HG03175 (cell line): Measurements from ENCODE around the gene ARHGEF17.
"Not testable (repeated sequence)": the region's sequence is repeated elsewhere in the genome, so short reads cannot be mapped to it uniquely, and the experiment has no call there.

ENCODE experiments used
- ATAC-seq: cut with Tn5 transposase; IDR thresholded peaks from one replicate; pipeline ENCODE4 v1.9.1; 2021; ENCODE audit warnings: mild to moderate bottlenecking, moderate library complexity; ENCODE audit not compliant: unreplicated experiment

Gene ARHGEF17

DNA sequence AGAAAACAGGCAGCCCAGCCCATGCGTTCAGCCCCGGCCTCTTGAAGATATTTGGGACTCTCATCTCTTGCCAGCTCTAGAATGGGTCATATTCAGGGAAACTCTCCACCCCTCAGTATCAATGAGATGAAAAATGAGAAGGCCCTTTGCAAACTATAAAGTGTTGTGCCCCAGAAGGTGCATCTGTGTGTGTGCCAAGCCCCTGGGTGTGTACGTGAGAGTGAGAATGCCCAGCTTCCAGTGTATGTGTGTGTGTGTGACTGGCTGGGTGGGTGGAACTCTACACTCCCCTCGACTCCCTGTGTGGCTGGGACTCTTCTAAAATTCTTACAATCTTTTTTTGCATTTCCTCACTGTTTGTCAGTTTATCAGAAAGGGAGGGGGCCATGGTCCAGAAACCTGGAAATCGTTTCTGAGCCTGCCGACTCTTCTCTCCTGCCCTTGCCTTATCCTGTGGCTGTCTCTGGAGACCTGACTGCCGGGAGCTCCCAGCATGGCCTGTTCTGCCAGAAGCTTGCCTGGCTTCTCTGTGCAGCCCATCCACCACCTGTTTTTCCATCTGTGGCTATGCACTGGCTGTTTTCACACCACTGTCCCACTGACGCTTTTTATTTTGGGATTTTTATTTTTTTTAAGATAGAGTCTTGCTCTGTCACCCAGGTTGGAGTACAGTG, 34.7 kb upstream of the ARHGEF17 start:
- ATAC-seq: no peak

DNA sequence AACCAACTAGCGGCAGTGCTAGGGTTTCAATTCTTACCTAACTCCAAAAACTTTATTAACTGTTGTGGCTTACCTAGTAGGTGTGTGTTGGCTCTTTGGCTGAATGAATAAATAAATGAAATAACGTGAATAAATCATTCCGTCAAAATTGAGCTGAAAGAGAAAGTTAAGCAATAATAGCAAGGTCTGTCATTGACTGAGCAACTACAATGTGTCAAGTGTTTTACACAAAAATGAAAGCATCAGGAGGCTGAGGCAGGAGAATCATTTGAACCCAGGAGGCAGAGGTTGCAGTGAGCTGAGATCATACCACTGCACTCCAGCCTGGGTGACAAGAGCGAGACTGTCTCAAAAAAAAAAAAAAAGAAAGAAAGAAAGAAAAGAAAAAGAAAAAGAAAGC, 33.9 kb upstream of the ARHGEF17 start:
- ATAC-seq: not testable (repeated sequence)

DNA sequence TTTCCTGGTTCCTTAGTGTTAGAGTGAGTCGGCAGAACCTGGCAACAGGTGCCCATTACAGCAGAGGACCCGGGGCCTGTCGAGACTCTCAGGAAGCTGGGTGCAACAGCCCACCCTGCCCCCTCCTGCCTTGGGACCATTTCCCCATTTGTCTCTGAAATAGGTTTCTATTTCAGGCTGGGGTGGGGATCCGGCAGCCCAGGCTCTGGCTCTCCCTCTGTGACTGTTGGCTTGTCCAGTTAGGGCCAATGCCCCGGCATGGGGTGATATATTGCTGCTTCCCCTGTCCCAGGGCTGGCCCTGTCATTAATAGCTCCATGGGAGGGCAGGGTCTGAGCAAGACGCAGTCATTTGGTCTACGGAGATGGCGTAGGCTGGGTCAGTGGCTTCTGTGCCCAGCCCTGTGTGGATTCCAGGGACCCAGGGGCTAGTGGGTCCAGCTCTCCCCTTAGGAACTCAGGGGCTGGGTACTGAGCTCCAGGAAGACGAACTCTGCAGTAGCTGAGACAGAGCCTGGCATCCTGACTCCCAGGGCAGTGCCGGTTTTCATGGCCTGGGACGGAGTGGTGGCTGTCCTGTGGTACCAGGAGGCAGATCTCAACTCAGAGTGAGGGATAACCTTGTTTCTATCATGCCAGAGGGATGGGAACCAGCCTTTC, 33.2 kb upstream of the ARHGEF17 start:
- ATAC-seq: no peak

DNA sequence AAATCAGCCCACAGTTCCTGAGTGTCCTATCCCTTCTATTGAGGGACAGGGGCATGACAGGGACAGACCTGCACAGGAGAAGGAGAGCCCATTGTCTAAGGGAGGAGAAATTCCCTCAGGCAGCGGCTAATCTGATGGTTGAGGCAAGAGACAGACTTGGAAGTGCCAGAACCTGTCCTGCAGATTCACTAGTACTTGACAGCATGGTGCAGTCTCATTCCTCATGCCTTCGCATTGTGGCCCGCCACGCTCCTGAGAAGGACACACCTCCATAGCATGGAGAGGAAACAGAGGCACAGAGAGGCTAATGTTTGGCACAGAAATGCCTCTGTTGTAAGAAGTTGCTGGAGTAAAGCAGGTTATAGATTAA, 32.7 kb upstream of the ARHGEF17 start:
- ATAC-seq: no peak

DNA sequence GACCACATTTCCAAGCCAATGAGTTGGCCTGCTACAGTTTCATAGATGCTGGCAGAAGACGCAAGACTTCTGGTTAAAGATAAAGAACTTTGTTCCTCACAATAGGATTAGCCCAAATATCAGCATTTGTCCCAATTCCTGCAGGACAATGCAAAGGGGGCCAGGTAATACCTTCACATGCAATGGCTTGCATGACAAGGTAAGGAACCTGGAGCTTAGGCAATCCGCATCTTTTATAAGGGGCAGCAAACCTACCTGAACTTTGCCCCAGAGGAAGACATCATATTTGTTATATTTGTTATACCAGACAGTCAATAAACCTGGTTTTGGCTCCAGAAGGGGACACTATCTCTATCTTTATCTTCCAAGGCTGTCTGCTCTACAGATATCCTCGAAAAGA, 30.6 kb upstream of the ARHGEF17 start:
- ATAC-seq: no peak

DNA sequence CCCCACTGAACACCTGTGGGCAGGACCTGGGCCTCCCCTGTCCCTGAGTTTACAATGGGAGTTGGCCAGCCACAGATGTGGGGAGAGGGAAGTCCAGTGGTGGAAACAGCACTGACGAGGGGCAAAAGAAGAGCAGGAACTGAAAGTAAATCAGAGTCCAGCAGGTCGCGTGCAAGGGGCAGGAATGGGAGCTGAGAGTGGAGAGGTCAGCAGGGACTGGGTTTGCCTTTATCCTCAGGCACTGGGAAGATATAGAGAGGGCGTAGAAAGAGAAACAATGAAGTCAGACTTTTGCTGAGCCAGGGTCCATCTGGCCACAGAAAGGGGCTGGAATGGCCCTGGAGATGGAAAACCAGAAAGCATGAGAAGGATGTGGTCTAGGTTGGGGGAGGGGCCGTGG, 27.4 kb upstream of the ARHGEF17 start:
- no peak for ATAC-seq

DNA sequence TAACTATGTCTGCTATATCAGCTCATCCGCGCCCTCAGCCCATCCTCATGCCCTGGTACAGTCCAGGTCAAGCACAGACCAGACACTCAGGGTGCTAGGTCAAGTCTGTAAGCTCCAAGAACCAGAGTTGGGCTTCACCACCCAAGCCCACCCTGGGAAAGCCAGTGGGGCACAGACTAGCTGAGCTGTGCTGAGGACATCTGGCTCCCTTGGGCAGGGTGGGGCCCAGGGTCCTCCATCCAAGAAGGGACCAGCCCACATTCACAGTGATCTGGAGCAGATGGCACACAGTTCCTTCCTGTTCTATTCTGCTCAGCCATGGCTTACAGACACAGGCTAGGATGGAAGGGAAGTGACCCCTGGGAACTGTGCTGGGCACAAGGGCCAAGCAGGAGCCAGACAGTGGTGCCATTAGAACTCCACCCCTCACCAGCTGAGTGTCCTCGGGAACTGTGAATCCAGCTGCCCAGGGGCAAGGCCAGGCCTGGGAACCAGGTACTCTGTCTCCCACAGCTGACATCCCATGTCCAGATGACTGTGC, 26.8 kb upstream of the ARHGEF17 start:
- ATAC-seq: no peak

DNA sequence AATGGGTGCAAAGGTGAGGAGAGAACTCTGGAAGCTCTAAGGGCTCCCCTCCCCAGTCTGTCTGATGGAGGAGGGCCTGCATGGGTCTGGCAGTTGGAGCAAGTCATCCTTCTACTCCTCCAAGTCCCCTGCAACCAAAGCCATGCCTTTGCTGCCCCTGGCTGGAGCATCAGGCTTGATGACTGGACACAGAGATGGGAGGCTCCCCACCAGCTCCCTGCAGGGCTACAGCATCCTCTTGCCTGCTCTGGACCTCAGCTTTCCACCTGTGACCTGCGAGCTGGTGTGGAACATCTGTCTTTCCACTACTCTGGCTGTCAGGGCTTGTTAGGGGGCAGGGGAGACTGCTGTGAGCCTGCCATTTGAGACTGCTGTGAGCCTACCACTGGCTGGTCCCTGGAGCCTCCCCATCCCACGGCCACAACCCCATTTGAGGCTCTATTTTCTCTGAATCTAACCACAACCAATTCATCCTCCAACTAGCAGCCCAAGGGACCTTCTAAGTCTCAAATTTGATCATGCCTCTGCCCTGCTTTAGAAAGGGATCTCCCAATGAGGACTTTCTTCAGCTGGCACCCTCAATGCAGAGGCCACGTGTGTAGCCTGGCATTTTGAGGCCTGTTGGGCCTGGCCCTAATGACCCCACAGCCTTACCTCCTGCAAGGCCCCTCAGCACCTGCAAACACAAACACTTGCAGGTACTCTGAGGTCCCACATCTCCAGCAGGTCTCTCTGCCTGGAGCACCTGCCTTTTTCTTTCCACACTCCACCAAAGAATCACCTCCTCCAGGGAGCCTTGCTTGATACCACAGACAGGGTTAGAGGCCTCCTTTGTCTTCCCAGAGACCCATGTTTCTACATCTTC, 26.0 kb upstream of the ARHGEF17 start:
- no peak for ATAC-seq

DNA sequence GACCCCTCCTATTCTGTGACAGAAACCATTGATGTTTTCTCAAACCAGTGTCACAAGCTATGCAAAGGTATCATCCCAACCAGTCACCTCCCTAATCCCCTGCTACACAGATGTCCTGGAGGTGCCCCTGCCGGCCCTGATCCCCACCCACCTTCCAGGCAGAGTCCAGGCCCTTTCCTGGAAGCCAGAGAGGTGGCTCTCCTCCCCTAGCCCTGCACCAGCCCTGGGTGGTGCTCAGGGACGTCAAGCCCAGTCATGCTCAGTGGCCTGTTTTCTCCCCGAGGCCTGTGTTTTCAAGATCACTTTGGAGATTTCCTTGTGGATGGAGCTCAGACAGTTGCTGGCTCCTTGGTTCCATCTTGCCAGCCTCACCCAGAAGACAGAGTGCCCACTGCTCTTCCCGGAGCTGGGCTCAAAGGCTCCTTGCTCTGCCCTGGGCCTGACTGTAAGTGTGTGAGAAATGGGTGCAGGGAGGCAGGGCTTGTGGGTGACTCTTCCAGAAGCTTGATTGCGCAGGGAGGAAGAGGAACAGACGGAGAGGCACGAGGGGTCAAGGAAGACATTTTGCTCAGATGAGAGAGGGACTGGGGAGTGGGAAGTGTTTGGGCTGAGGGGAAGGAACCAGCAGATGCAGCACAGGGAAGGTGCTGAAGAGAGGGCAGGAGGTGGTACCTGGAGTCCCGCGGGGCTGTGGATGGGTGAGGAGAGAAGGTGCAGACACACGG, 24.6 kb upstream of the ARHGEF17 start:
- ATAC-seq: no peak

DNA sequence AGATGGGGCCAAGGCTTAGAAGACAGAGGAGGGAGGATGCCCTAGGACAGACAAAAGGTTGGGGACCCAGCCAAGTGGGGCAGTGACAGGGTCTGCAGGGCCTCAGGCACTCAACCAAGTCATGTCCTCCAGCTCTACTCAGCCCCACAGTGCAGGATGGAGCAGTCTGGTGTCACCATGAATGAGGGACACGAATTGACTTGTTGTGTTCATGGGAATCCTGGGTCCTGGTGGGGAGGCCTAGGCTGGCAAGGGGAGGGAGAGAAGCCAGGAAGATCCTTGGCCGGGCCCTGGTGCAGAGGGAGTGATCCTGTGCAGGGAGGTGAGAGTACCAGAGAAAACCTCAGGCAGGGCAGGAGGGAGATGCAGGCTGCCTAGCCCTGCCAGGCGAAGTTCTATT, 24.0 kb upstream of the ARHGEF17 start:
- ATAC-seq: no peak

DNA sequence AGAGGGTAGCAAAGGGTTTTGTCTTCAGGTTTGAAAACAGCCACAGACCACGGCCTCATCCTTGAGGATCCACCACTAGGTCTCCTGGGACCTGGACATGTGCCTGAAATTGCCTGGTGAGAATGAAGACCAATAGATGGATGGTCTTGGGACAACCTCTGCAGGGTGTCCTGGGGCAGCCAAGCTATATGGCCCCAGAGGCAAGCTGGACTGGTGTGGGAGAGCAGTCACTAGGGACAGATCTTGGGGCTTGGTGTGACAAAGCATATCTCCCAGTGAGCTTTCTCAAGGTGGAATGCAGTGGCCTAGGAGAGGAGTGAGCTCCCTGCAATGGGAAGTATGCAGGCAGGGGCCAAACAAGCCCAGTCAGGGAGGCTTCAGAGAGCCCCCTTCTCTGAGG, 22.4 kb upstream of the ARHGEF17 start:
- ATAC-seq: no peak

DNA sequence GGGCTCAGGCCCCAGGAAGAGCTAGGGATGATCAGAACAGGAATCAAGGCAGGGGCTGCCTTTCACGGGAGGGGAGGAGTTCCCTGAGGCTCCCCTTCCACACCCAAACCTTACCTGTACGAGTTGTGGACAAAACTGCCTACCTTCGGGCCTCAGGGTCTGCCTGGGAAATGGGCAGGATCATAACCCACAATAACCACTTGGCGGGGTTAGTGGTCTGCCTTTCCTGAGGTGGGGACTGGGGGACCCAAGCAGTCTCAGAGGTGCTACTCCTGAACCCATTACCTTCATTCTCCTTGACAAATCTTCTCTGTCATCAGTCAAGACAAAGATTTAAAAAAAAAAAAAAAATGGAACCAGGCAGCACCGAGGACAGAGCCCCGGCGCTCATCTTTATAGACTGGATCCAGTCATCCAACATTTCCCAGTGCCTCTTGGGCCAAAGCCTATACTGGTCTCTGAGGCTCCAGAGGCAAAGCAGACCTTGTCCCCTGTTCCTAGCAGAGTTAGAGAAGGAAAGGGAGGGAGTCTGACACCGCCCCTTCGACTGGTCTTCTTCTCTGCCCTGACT, 21.8 kb upstream of the ARHGEF17 start:
- ATAC-seq: no peak

DNA sequence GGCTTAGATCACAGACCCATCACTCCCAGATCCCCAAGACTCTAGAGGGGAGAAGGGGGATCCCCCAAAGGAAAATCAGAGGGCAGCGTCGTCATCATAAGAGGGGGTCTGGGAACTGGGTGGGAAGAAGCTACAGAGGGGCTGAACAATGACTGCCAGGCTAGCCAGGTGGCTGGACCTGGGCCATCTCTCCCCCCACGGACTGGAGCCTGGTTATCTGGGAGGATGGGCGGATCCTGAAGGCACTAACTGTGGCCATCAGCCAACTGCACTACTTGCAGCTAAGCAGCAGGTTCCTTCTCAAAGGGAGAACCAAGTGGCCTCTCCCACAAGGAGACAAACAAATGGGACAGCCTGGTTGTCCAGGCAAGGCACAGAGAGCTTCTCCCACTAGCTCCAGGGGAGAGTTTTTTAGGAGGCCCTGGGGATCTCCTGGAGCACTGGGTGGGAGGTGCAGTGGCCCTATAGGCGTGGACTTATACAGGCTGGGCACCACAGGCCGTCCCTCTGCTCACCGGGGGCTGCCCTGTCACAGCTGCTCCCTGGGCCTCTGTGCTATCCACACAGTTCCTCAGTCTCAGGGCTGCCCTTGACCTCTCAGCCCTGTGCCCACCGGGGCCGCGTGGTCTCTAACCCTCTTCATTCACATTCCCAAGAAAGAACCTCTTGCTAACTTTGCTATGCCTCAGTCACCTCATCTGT, 20.5 kb upstream of the ARHGEF17 start:
- ATAC-seq: no peak

DNA sequence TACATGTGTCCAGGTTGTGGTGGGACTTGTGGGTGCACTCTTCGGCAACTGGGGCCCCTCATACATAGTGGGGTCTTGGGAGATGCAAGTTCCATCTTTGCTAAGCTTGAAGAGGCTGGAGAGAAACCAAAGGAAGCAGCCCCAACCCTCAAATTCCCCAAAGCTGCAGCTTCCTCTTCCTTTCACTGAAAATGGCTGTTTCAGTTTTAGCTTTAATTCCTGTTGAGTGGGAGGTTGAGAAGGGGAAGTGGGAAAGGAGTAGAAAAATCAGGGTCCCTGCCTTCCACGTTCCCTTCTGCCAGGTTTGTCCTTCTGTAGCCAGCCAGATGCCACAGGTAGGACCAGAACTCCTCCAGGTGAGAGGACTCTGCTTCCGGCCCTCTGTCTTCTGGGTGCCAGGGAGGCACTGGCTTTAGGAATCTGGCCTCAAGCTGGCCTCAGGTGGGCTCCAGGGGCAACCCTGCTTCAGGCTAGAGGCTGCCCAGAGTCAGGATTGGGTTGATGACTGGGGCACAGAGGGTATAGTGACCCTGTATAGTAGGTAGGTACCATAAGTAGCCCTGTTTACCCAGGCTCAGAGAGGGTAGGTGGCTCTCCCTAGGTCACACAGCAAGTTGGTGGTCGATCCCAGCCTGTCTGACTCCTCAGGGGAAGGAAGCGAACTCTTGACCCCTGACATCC, 19.7 kb upstream of the ARHGEF17 start:
- peak; percentile 21 for ATAC-seq

DNA sequence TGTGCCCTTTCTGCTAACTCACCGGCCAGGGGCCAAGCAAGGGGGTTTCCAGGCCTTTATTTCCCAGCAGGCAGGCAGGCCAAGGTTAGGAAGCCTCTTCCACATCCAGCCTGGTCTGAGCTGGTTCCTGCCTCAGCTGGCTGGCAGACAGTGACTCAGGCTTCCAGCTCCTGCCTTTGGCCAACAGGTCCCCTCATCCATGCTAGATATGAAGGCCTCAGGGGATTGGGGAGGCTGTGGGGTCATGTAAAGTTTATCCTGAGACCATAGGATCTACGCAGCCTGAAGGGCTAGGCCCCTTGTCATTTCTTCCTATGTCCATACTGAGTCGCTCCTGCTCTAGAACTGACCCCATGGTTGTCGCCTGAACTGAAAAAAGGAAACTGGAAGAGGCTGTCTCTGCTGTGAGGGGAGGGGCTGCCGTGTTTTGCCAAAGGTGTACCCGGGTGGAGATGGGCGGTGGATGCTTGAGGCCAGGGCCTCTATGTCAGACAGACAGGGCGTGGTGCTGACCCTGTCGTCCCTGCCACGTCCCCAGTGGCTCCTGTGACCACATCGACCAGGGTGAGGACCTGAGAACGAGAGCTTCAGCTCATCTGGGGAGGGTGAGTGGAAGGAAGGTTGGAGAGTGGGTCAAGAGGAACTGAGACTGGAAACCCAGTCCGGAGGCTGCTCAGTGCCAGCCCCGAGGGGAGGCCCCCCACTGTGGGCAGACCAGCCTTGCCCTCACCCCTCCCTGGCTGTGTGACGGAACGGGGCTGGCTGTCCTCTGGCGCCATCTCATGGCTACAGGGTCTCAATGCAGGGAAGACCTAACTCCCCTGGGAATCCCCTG, 19.0 kb upstream of the ARHGEF17 start:
- ATAC-seq: peak; percentile 75

DNA sequence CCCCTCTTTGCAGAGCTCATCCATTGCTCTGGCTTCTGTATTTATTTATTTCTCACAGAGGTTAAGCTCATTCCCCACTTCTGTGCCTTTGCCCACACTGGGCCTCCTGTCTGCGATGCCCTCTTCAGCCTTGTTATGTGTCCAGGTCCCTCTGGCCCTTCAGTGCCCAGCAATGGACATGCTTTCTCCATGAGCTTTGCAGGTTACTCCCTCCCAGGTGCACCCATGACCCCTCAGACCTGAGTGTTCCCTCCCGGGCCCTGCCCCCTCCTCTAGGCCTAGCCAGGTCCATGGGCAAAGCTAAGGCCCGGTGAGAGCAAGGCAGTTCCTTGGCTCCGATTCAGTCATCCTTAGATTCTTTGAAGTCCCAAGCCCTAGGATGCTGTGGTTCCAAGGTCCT, 17.5 kb upstream of the ARHGEF17 start:
- no peak for ATAC-seq

DNA sequence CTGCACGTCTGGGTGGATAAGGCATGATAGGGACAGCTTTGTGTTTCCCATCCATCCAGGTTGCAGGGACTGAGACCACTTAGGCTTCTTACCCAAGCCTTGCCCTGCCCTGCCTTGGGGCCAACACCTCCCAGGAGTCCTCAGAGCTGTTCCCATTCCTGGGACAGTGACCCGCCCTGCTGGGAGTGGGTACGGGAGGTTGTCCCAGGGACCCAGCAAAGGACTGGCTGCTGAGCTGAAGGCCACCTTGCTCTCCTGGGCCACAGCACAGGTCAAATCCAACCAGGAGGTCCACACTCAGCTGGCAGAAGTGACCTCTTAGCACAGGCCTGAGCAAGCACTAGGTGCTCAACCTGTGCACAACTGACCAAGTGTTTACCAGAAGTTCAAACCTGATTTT, 16.9 kb upstream of the ARHGEF17 start:
- ATAC-seq: no peak

DNA sequence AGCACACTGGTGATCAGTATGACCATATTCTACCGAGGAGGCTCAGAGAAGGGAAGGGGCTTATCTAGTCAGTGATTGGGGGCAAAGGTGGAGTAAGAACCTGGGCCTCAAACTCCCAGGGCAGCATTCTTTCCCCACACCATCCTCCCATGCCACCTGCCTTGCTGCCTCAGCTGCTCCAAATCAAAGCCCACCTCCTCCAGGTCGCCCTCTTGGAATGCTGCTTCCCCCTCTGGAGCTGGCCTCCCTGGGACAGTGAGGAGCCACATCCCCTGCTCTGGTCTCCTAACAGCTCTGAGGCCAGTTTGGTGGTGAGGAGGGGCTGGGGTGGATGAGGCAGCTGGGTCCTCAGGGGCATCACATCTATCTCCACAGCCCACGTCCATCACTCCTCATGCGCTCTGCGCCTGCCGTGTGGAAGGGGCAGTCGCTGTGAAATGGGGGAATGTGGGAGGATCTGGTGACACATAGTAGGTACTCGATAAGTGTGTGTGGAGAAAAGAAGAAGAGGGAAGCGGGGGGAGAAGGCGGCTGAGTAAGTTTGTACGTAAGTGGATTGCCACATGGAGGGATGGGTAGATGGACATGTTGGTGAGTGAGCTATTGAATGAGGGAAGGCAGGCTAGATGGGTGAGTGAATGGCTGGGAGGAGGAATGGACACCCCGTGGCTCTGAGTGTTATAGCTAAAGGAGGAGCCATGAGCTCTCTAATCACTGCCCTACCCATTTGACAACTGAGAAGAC, 16.1 kb upstream of the ARHGEF17 start:
- ATAC-seq: no peak
